ENCODE results near the gene EGFR.
"Not testable (repeated sequence)": the region's sequence is repeated elsewhere in the genome, so short reads cannot be mapped to it uniquely, and the experiment has no call there.

EGFR gene

GRCh38 chr7:55016061-55016745 lies 2.6 kb upstream of the EGFR start:
- no peak for DNase-seq

- DNase-seq = no peak
These were observed 2.1 kb upstream of the EGFR start for GRCh38 chr7:55016746-55017090.

GRCh38 chr7:55017841-55018240 lies 976 bp upstream of the EGFR start:
- no peak for DNase-seq

GRCh38 chr7:55019191-55019690 lies 424 bp downstream of the EGFR start:
- DNase-seq = no peak

- DNase-seq = no peak
These were observed 1.1 kb downstream of the EGFR start for GRCh38 chr7:55019691-55020465.

- DNase-seq = no peak
These were observed 1.7 kb downstream of the EGFR start for GRCh38 chr7:55020466-55020871.

GRCh38 chr7:55021053-55021452 lies 2.2 kb downstream of the EGFR start:
- DNase-seq = no peak

GRCh38 chr7:55022002-55022985 lies 3.5 kb downstream of the EGFR start:
- no peak for DNase-seq

GRCh38 chr7:55023841-55024505 lies 5.2 kb downstream of the EGFR start:
- DNase-seq = no peak

GRCh38 chr7:55024776-55025175 lies 6.0 kb downstream of the EGFR start:
- DNase-seq = no peak

GRCh38 chr7:55026086-55026790 lies 7.4 kb downstream of the EGFR start:
- no peak for DNase-seq

- DNase-seq = no peak
These were observed 8.2 kb downstream of the EGFR start for GRCh38 chr7:55026867-55027490.

GRCh38 chr7:55028011-55028410 lies 9.2 kb downstream of the EGFR start:
- DNase-seq = no peak

GRCh38 chr7:55030314-55030713 lies 11.5 kb downstream of the EGFR start:
- no peak for DNase-seq

- no peak for DNase-seq
These were observed 12.3 kb downstream of the EGFR start for GRCh38 chr7:55031075-55031474.

GRCh38 chr7:55032069-55032699 lies 13.4 kb downstream of the EGFR start:
- no peak for DNase-seq

GRCh38 chr7:55033236-55033846 lies 14.5 kb downstream of the EGFR start:
- DNase-seq = no peak

- no peak for DNase-seq
These were observed 16.0 kb downstream of the EGFR start for GRCh38 chr7:55034776-55035175.

GRCh38 chr7:55035410-55035809 lies 16.6 kb downstream of the EGFR start:
- not testable (repeated sequence) for DNase-seq

- DNase-seq = no peak
These were observed 18.3 kb downstream of the EGFR start for GRCh38 chr7:55036950-55037736.
